Endothelial cell of umbilical vein (primary cell): ENCODE results near the gene SLC52A1.

Source experiments
- CTCF ChIP-seq, 2 donors: IDR thresholded peaks; 1 replicate in 1 of 2; 2 replicates in 1 of 2; pipeline ENCODE4 v1.5.1; 2011; ENCODE audit warnings: low read length in 2 of 2, mild to moderate bottlenecking in 2 of 2, moderate library complexity in 2 of 2, control low read depth in 1 of 2, inconsistent platforms in 1 of 2, low read depth in 1 of 2; ENCODE audit not compliant: insufficient read depth in 1 of 2; ENCODE audit errors: extremely low read depth in 1 of 2
- EZH2 ChIP-seq: IDR thresholded peaks from 2 replicates; pipeline ENCODE4 v1.6.1; 2012; ENCODE audit warnings: borderline replicate concordance, low read depth, mild to moderate bottlenecking, moderate library complexity, low read length, inconsistent platforms; ENCODE audit not compliant: severe bottlenecking
- JUN ChIP-seq: IDR thresholded peaks from 2 replicates; pipeline ENCODE4 v1.6.1; 2011; ENCODE audit warnings: borderline replicate concordance, low read depth; ENCODE audit not compliant: insufficient read length, insufficient read depth
- MAX ChIP-seq: IDR thresholded peaks from 2 replicates; pipeline ENCODE4 v1.6.1; 2011; ENCODE audit not compliant: insufficient read depth, insufficient read length
- POLR2A ChIP-seq: IDR thresholded peaks from 2 replicates; pipeline ENCODE4 v1.6.1; 2012; ENCODE audit warnings: low read depth, mild to moderate bottlenecking, control low read depth, low read length
- POLR2AphosphoS5 ChIP-seq: IDR thresholded peaks from 2 replicates; pipeline ENCODE4 v1.6.1; 2012; ENCODE audit warnings: low read depth, mild to moderate bottlenecking, control low read depth, low read length, moderate library complexity; ENCODE audit not compliant: insufficient read depth

GRCh38 chr17:5003214-5003867 is 31.9 kb downstream of the SLC52A1 start:
- TF ChIP-seq CTCF (IDR thresholded peaks at IDR 0.05; ENCODE audit: extremely low read depth in 1 of 2, insufficient read depth in 1 of 2, low read depth in 1 of 2, low read length in 2 of 2) (no peak), POLR2AphosphoS5 (no peak), POLR2A (no peak), EZH2 (no peak), MAX (no peak), JUN (no peak)
